Esophagus muscularis mucosa (tissue), 3 donors: Measurements from ENCODE around the gene LMX1A.

Source experiments
- CTCF ChIP-seq, 3 experiments: fragments of 200-600 bp in 2 of 3; fragments of 450-650 bp in 1 of 3; sonication (generic) in 2 of 3; IDR thresholded peaks; one replicate each; pipeline ENCODE4 v1.5.1; 2017 to 2019; ENCODE audit warnings: antibody characterized with exemption in 3 of 3, mild to moderate bottlenecking in 2 of 3, moderate library complexity in 1 of 3
- POLR2AphosphoS5 ChIP-seq, 2 donors: sonication (generic); formaldehyde crosslinking; IDR thresholded peaks; one replicate each; pipeline ENCODE4 v1.6.1; 2017; ENCODE audit warnings: antibody characterized with exemption in 2 of 2

DNA sequence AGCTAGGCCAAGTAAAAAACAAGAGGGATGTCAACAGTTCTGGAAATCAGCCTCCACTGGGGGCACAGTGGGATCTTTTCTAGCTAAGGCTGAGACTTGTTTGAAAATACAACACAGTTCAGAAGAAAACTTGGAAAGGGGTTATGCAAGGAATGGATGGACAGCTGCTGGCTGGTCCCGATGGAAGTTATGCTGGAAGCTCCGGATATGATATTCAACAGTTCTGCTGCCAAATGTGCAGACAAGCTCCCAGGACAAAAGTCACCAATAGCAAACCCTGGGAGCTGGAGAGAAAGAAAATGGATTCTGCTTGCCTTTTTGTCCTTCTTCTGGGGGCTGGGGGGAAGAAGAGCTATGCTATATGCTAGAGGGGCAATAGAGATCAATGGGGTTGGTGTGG lies 14.3 kb downstream of the LMX1A start:
- TF ChIP-seq POLR2AphosphoS5 (IDR thresholded peaks at IDR 0.05) (no peak), CTCF (IDR thresholded peaks at IDR 0.05) (no peak)
